K562 (cell line): Measurements from ENCODE around the gene NBDY. TPM values are rescaled to one million over a fixed set of nuclear protein-coding genes. Genes with fewer than 3 reads are reported as not detected.

Experiments
- ATAC-seq: fragments of 200-7000 bp; cut with Tn5 transposase; 3 replicates; pipeline ENCODE4 v1.9.1; 2020; ENCODE audit warnings: moderate library complexity
- BruUV-seq: library from RNA; stranded (reverse); fragments of 400-500 nt; replicated peaks from 2 replicates; lab custom pipeline; 2021; lab: Mats Ljungman, UMichigan
- CTCF ChIA-PET: fragments of 300-600 bp; formaldehyde crosslinking; extraction: SDS; loops from one replicate; lab custom pipeline; 2021; ENCODE audit warnings: low intra/inter-chr PET ratio; lab: Yijun Ruan, JAX
- POLR2A ChIA-PET: fragments of 300-600, 350-650 bp; sonication (Branson Sonifier 250); formaldehyde crosslinking; extraction: SDS; loops from one replicate; lab custom pipeline; 2021; ENCODE audit warnings: antibody characterized with exemption, inconsistent platforms; lab: Yijun Ruan, JAX
- DNase-seq, 4 experiments: peaks; one replicate each; pipeline versions ENCODE4 v3.0.0 to v3.0.0-alpha.2; 2011 to 2018; ENCODE audit warnings: low spot score in 3 of 4, mixed read lengths in 3 of 4; ENCODE audit errors: extremely low read depth in 1 of 4
- FAIRE-seq: peaks from 2 replicates; lab custom pipeline; 2011; peaks lifted over from hg19 to GRCh38; lab: Jason Lieb, UNC
- H2AFZ ChIP-seq: 2 replicates; pipeline ENCODE4 v1.6.0; 2011; ENCODE audit warnings: low read depth, low read length, control low read depth, inconsistent platforms
- H3K27ac ChIP-seq: fragments of 200-600 bp; 3 replicates; pipeline ENCODE4 v1.8.0; 2011; ENCODE audit warnings: low read depth, mild to moderate bottlenecking, control low read depth, inconsistent platforms, low read length, moderate library complexity, mixed read lengths; ENCODE audit errors: extremely low read depth
- H3K27me3 ChIP-seq, 2 experiments: fragments of 300-600 bp in 1 of 2; 2 replicates in 1 of 2; 3 replicates in 1 of 2; pipeline versions ENCODE4 v1.6.0 to v1.8.0; 2011; ENCODE audit warnings: inconsistent platforms in 2 of 2, low read length in 2 of 2, mild to moderate bottlenecking in 1 of 2, mixed read lengths in 1 of 2, moderate library complexity in 1 of 2; ENCODE audit not compliant: control insufficient read depth in 2 of 2, insufficient read depth in 2 of 2
- H3K36me3 ChIP-seq: fragments of 300-600 bp; 3 replicates; pipeline ENCODE4 v1.8.0; 2011; ENCODE audit warnings: mild to moderate bottlenecking, low read length, inconsistent platforms; ENCODE audit not compliant: control insufficient read depth, insufficient read depth
- H3K4me1 ChIP-seq, 2 experiments: fragments of 200-600 bp in 1 of 2; replicated peaks in 1 of 2; 2 replicates in 1 of 2; 3 replicates in 1 of 2; pipeline versions ENCODE4 v1.5.1 to v1.8.0; 2011; ENCODE audit warnings: inconsistent platforms in 2 of 2, low read length in 2 of 2, mild to moderate bottlenecking in 1 of 2, mixed read lengths in 1 of 2, moderate library complexity in 1 of 2; ENCODE audit not compliant: control insufficient read depth in 2 of 2, insufficient read depth in 2 of 2
- H3K4me2 ChIP-seq: 2 replicates; pipeline ENCODE4 v1.6.1; 2011; ENCODE audit warnings: low read length, control low read depth, inconsistent platforms, mixed read lengths; ENCODE audit not compliant: insufficient read depth
- H3K4me3 ChIP-seq: fragments of 200-600 bp; sonication (generic), shearing (Covaris generic); 2 replicates; pipeline ENCODE4 v1.5.1; 2016; ENCODE audit warnings: control low read depth, inconsistent platforms
- H3K79me2 ChIP-seq: fragments of 200-600 bp; 3 replicates; pipeline ENCODE4 v1.8.0; 2011; ENCODE audit warnings: low read length, inconsistent platforms; ENCODE audit not compliant: control insufficient read depth, insufficient read depth
- H3K9ac ChIP-seq, 2 experiments: 2 replicates each; pipeline versions ENCODE4 v1.6.0 to v1.6.1; 2011; ENCODE audit warnings: low read depth in 2 of 2, low read length in 2 of 2, control low read depth in 1 of 2, inconsistent platforms in 1 of 2, mild to moderate bottlenecking in 1 of 2, mixed read lengths in 1 of 2; ENCODE audit not compliant: insufficient read depth in 1 of 2
- H3K9me1 ChIP-seq: one replicate; pipeline ENCODE4 v1.6.0; 2011; ENCODE audit warnings: inconsistent platforms, mild to moderate bottlenecking, low read length, moderate library complexity; ENCODE audit not compliant: control insufficient read depth, insufficient read depth
- H3K9me3 ChIP-seq: replicated peaks from 2 replicates; pipeline ENCODE4 v1.5.1; 2011; ENCODE audit warnings: low read depth, low read length, inconsistent platforms; ENCODE audit not compliant: control insufficient read depth, insufficient read depth
- H4K20me1 ChIP-seq: replicated peaks from 2 replicates; pipeline ENCODE4 v1.6.1; 2011; ENCODE audit warnings: low read length, inconsistent platforms, mixed read lengths; ENCODE audit not compliant: control insufficient read depth, insufficient read depth
- FOXM1 ChIP-seq, 2 experiments: fragments of 450-650 bp in 1 of 2; sonication (generic) in 1 of 2; formaldehyde crosslinking in 1 of 2; IDR thresholded peaks; 2 replicates each; pipeline versions ENCODE4 v1.6.1 to v1.9.0; 2017 to 2022; ENCODE audit warnings: low read depth in 2 of 2, mild to moderate bottlenecking in 2 of 2, missing genetic modification reagents in 1 of 2, moderate library complexity in 1 of 2
- NR2C1 ChIP-seq, 2 experiments: fragments of 450-650 bp; IDR thresholded peaks; 2 replicates each; pipeline ENCODE4 v1.6.1; 2017; ENCODE audit warnings: mild to moderate bottlenecking in 2 of 2, antibody characterized with exemption in 1 of 2, inconsistent platforms in 1 of 2, missing compliant biosample characterization in 1 of 2, missing genetic modification characterization in 1 of 2
- PRPF4 ChIP-seq: fragments of 200-400 bp; formaldehyde crosslinking; IDR thresholded peaks from one replicate; pipeline ENCODE4 v1.6.1; 2017; ENCODE audit warnings: low read length, low read depth, mild to moderate bottlenecking; ENCODE audit not compliant: insufficient read depth, poor library complexity, severe bottlenecking
- TRIM24 ChIP-seq, 2 experiments: fragments of 450-650 bp; IDR thresholded peaks; 2 replicates each; pipeline ENCODE4 v1.6.1; 2016
- ZNF512 ChIP-seq: IDR thresholded peaks from 2 replicates; pipeline ENCODE4 v1.6.1; 2016; ENCODE audit warnings: missing genetic modification characterization, missing compliant biosample characterization
- WGBS: fragments of 100-300 bp; shearing (Covaris generic); methylation state at CpG from one replicate; pipeline ENCODE4 v1.1.6; 2016; ENCODE audit warnings: low coverage, mixed read lengths; ENCODE audit not compliant: insufficient coverage; ENCODE audit errors: missing lambda C conversion rate; 5-methylcytosine and 5-hydroxymethylcytosine counted together
- in situ Hi-C: fragments of 300-500 bp; cut with MboI; formaldehyde crosslinking; loops from 4 replicates; pipeline ENCODE4 v1.15.0; 2018; ENCODE audit warnings: inconsistent platforms, mixed read lengths
- intact Hi-C: fragments of 100-400 bp; cut with micrococcal nuclease; formaldehyde crosslinking; loops from 2 replicates; pipeline ENCODE4 v1.14.2; 2022
- polyA plus RNA-seq, 8 experiments: library from polyadenylated mRNA; depleted of rRNA in 4 of 8; stranded (reverse) in 5 of 8; unstranded in 3 of 8; fragments of >200 nt; fragmentation: Nextera tagmentation in 2 of 8; fragmentation: Illumina TruSeq in 1 of 8; extraction: Ambion mirVana in 2 of 8; extraction: Trizol in 1 of 8; gene quantifications; 2 replicates each; pipeline versions ENCODE4 v1.2.1 to v1.2.3, GENCODE V29; 2011 to 2014; ENCODE audit warnings: inconsistent platforms in 1 of 8, missing spikeins in 1 of 8
- total RNA-seq, 7 experiments: library from RNA; depleted of rRNA in 6 of 7; stranded (reverse); fragments of >200 nt in 6 of 7; fragmentation: Illumina TruSeq in 2 of 7; extraction: Trizol in 2 of 7; gene quantifications; 2 replicates each; pipeline versions ENCODE4 v1.2.1 to v1.2.3, GENCODE V29; 2011 to 2021; ENCODE audit warnings: low replicate concordance in 1 of 7
- TF ChIP-seq, protein P1 (sequence below): fragments of 250-450 bp; sonication (Bioruptor Pico); IDR thresholded peaks from 2 replicates; pipeline ENCODE4 v1.5.0; 2020; ENCODE audit warnings: mild to moderate bottlenecking, borderline replicate concordance
- TF ChIP-seq, protein P2 (sequence below): fragments of 450-650 bp; IDR thresholded peaks from 2 replicates; pipeline ENCODE4 v1.6.1; 2016

NBDY gene
- total and polyA plus RNA-seq, 9 of the 15 experiments (the other 6 are each of a cell fraction or from before 2014, with no cell fraction given): 1.00 to 24.7 (median 7.0) TPM

DNA sequence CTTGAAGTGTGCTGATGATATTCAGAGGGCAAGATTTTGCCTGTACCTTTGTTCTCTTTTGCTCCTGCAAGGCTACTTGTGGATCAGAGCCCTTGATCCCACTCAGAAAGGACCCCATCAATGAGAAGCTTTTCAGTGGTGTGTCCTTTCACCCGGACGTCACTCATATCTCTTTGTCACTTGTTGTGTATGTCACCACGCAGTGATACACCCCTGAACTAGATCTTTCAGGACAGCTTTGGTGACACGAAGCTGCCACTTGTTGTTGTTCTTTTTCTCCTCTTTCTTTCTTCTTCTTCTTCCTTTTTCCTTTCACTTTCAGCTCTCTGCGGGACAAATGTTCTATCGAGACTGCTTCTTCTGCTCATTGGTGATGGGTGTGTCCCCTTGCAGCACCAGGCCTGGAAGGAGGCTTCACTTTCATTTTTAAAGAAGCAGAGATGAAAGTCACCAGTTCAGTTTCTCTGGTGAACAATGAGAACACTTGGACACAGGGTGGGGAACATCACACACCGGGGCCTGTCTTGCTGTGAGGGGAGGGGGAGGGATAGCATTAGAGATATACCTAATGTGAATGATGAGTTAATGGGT is 83.6 kb downstream of the NBDY start:
- TF ChIP-seq NR2C1 (IDR thresholded peaks at IDR 0.05) (no peak), NR2C1 (tag; IDR thresholded peaks at IDR 0.05) (no peak), FOXM1 (IDR thresholded peaks at IDR 0.05; ENCODE audit: low read depth) (no peak), FOXM1 (CRISPR knock-in tag; IDR thresholded peaks at IDR 0.05; ENCODE audit: low read depth) (no peak), TRIM24 (IDR thresholded peaks at IDR 0.05) (no peak), ZNF512 (0 out of 2 replicates have a peak, but pooled peaks have one; percentile 19), PRPF4 (no peak)
- TF ChIP-seq, protein P1, sequence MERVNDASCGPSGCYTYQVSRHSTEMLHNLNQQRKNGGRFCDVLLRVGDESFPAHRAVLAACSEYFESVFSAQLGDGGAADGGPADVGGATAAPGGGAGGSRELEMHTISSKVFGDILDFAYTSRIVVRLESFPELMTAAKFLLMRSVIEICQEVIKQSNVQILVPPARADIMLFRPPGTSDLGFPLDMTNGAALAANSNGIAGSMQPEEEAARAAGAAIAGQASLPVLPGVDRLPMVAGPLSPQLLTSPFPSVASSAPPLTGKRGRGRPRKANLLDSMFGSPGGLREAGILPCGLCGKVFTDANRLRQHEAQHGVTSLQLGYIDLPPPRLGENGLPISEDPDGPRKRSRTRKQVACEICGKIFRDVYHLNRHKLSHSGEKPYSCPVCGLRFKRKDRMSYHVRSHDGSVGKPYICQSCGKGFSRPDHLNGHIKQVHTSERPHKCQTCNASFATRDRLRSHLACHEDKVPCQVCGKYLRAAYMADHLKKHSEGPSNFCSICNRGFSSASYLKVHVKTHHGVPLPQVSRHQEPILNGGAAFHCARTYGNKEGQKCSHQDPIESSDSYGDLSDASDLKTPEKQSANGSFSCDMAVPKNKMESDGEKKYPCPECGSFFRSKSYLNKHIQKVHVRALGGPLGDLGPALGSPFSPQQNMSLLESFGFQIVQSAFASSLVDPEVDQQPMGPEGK (CRISPR knock-in tag): no peak
- TF ChIP-seq, protein P2, sequence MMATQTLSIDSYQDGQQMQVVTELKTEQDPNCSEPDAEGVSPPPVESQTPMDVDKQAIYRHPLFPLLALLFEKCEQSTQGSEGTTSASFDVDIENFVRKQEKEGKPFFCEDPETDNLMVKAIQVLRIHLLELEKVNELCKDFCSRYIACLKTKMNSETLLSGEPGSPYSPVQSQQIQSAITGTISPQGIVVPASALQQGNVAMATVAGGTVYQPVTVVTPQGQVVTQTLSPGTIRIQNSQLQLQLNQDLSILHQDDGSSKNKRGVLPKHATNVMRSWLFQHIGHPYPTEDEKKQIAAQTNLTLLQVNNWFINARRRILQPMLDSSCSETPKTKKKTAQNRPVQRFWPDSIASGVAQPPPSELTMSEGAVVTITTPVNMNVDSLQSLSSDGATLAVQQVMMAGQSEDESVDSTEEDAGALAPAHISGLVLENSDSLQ: peak; percentile 13; the same call in 1 of the 2 replicates
- Histone ChIP-seq H3K4me1 (peaks cover 0 to 4% of the 10 kb centered on the region in 2 experiments; a peak in 2 of 5 replicates), H3K36me3 (no peaks in the 10 kb centered on the region), H2AFZ (peak overlapping the region; percentile 63), H3K27me3 (no peaks in the 10 kb centered on the region), H3K27ac (no peak overlapping the region), H3K9ac (no peak overlapping the region), H3K9me1 (no peaks in the 10 kb centered on the region), H3K79me2 (no peaks in the 10 kb centered on the region), H3K4me3 (no peak overlapping the region), H3K9me3 (no peaks in the 10 kb centered on the region), H4K20me1 (no peaks in the 10 kb centered on the region), H3K4me2 (peak overlapping the region; percentile 18; the same call in 1 of the 2 replicates)
- 3% methylated on average over 7 of the region's 7 CpGs for WGBS
- peak; percentile 37 for ATAC-seq
- no TSS peak for BruUV-seq
- intact Hi-C loops: no loop called here
- no peak for FAIRE-seq
- in situ Hi-C loops: no loop called here
- ChIA-PET POLR2A (no interaction called here), CTCF (no interaction called here)
- peak in 1 of 4 experiments; percentile 2 for DNase-seq
